Cerebellar nuclear complex (tissue), 1 donor: ENCODE results near the gene CD300A.

Experiments used
- DNase-seq, 2 experiments: peaks; one replicate each; lab custom pipeline; 2025; lab: John Stamatoyannopoulos, UW

The CD300A gene

DNA sequence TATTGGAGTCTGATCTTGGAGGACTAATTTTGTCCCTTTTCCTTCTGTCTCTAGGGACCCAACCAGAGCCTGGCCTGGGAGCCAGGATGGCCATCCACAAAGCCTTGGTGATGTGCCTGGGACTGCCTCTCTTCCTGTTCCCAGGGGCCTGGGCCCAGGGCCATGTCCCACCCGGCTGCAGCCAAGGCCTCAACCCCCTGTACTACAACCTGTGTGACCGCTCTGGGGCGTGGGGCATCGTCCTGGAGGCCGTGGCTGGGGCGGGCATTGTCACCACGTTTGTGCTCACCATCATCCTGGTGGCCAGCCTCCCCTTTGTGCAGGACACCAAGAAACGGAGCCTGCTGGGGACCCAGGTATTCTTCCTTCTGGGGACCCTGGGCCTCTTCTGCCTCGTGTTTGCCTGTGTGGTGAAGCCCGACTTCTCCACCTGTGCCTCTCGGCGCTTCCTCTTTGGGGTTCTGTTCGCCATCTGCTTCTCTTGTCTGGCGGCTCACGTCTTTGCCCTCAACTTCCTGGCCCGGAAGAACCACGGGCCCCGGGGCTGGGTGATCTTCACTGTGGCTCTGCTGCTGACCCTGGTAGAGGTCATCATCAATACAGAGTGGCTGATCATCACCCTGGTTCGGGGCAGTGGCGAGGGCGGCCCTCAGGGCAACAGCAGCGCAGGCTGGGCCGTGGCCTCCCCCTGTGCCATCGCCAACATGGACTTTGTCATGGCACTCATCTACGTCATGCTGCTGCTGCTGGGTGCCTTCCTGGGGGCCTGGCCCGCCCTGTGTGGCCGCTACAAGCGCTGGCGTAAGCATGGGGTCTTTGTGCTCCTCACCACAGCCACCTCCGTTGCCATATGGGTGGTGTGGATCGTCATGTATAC is 26.5 kb upstream of the CD300A start:
- DNase-seq: no peak

DNA sequence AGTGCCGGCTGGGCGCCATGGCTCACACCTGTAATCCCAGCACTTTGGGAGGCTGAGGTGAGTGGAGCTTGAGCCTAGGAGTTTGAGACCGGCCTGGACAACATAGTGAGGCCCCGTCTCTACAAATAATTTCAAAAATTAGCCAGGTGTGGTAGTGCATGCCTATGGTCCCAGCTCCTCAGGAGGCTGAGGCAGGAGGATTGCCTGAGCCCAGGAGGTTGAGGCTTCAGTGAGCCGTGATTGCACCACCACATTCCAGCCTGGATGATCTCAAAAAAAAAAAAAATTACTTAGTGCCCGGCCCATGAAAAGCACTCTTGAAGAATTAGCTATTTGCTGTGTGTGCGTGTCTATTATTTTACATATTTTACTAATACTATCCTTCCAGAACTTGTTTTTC is 24.9 kb upstream of the CD300A start:
- DNase-seq: no peak

- no peak for DNase-seq
Measured at GRCh38 chr17:74442291-74442669, 24.2 kb upstream of the CD300A start.

GRCh38 chr17:74442670-74443515 is 23.5 kb upstream of the CD300A start:
- peak in 1 of 2 experiments; percentile 64 for DNase-seq

DNA sequence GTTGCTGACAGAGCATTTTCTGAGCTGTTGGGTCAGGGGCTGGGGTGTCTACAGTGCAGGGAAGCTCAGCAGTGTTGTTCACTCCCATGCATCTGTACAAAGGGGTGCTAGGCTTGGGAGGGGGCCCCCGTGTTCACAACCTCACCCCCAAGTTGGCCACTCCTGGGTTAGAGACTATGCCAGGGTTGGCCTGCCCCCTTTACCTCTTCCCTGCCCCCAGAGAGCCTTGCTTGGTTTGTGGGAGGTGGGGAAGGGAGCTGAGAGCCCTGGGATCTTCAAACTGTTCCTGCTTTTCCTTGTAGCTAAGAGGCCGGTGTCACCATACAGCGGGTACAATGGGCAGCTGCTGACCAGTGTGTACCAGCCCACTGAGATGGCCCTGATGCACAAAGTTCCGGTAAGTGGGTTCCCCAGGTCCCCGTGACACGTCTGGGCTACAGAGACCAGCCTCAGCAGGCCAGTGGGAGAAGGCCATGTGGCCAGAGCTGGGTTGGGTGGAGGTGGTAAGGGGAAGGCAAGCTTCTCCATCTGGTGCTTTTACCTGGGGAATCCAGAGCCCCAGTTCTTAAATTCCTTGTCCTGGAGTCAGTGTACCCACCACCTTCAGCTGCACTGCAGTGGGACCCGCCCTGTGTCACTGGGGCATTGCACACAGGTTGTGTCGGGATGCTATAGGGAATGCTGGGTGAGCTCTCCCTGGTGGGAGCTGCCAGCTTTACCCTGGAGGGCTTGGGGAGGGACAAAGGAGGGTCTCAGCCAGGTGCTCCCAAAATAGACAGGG is 22.7 kb upstream of the CD300A start:
- DNase-seq: no peak

- no peak for DNase-seq
Measured at GRCh38 chr17:74444406-74444805, 22.0 kb upstream of the CD300A start.

- no peak for DNase-seq
Measured at GRCh38 chr17:74445158-74445557, 21.3 kb upstream of the CD300A start.

DNA sequence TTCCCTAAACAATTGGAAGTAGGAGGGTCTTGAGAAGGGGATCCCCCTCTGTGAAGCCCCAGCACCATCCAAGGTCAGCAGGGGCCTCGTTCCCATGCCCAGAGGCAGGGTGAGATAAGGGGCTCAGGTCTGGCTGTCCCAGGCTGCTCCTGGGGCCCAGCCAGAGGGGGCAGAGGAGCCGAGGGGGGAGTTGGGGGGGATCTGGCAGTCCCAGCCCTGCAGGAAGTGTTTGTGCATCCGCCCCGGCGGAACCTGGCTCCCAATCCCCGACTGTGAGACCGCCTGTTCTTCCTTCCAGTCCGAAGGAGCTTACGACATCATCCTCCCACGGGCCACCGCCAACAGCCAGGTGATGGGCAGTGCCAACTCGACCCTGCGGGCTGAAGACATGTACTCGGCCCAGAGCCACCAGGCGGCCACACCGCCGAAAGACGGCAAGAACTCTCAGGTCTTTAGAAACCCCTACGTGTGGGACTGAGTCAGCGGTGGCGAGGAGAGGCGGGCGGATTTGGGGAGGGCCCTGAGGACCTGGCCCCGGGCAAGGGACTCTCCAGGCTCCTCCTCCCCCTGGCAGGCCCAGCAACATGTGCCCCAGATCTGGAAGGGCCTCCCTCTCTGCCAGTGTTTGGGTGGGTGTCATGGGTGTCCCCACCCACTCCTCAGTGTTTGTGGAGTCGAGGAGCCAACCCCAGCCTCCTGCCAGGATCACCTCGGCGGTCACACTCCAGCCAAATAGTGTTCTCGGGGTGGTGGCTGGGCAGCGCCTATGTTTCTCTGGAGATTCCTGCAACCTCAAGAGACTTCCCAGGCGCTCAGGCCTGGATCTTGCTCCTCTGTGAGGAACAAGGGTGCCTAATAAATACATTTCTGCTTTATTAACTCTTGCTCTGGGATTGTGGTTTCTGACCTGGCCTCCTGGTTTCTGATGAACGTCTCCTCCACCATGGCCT is 19.6 kb upstream of the CD300A start:
- peak; percentile 55 to 92 for DNase-seq

DNA sequence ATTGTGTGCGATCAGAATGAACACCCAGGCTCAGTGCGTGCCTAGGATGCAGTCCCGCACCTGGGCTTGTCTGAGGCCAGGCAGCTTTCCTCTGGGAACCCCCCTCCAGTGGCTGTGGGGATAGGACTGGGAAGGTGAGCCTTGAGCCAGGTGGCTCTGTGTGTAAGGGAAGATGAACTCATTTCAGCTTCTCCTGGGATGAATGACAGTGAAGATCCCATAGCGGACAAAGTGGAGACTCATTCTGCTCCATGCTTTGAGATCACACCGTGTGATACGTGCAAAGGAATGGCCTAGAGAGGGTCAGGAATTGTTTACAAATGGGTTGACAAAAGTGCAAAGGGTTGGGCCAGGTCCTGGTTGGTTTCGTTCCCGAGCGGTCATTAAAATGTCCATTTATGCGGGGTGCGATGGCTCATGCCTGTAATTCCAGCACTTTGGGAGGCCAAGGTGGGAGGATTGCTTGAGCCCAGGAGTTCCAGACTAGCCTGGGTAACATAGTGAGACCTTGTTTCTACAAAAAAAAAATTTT is 18.7 kb upstream of the CD300A start:
- DNase-seq: no peak

- no peak for DNase-seq
Measured at GRCh38 chr17:74448756-74449155, 17.7 kb upstream of the CD300A start.

GRCh38 chr17:74449306-74449705 is 17.1 kb upstream of the CD300A start:
- no peak for DNase-seq

GRCh38 chr17:74449773-74450172 is 16.7 kb upstream of the CD300A start:
- DNase-seq: no peak

GRCh38 chr17:74450231-74450630 is 16.2 kb upstream of the CD300A start:
- no peak for DNase-seq

GRCh38 chr17:74450925-74451403 is 15.5 kb upstream of the CD300A start:
- no peak for DNase-seq

- DNase-seq: no peak
Measured at GRCh38 chr17:74451557-74451956, 14.9 kb upstream of the CD300A start.

- no peak for DNase-seq
Measured at GRCh38 chr17:74452033-74452840, 14.2 kb upstream of the CD300A start.

- DNase-seq: peak in 1 of 2 experiments; percentile 69
Measured at GRCh38 chr17:74452841-74453661, 13.4 kb upstream of the CD300A start.

- DNase-seq: no peak
Measured at GRCh38 chr17:74453665-74454196, 12.7 kb upstream of the CD300A start.
